WI38 (cell line): ENCODE data around the gene ZNF148.
"Not testable (repeated sequence)": the region's sequence is repeated elsewhere in the genome, so short reads cannot be mapped to it uniquely, and the experiment has no call there.

Source experiments
- H3K4me3 ChIP-seq: 2 replicates; pipeline ENCODE4 v1.5.1; 2011; ENCODE audit warnings: low read depth, mild to moderate bottlenecking, control low read depth, low read length
- CTCF ChIP-seq: IDR thresholded peaks from 2 replicates; pipeline ENCODE4 v1.5.1; 2012; ENCODE audit warnings: low read depth, mild to moderate bottlenecking, control low read depth, low read length

The ZNF148 gene

GRCh38 chr3:125403789-125404188, 28.7 kb upstream of the ZNF148 start:
- no peak overlapping the region for H3K4me3 ChIP-seq
- no peak for TF ChIP-seq CTCF

GRCh38 chr3:125402639-125403038, 27.5 kb upstream of the ZNF148 start:
- TF ChIP-seq CTCF, result no peak
- no peak overlapping the region for H3K4me3 ChIP-seq

GRCh38 chr3:125401402-125401801, 26.3 kb upstream of the ZNF148 start:
- H3K4me3 ChIP-seq, result no peak overlapping the region
- TF ChIP-seq CTCF, result no peak

- H3K4me3 ChIP-seq, result no peak overlapping the region
- no peak for TF ChIP-seq CTCF
Measured at GRCh38 chr3:125398952-125399351, 23.8 kb upstream of the ZNF148 start.

- no peak for TF ChIP-seq CTCF
- H3K4me3 ChIP-seq, result no peak overlapping the region
Measured at GRCh38 chr3:125395091-125395490, 20.0 kb upstream of the ZNF148 start.

GRCh38 chr3:125394406-125394805, 19.3 kb upstream of the ZNF148 start:
- TF ChIP-seq CTCF, result no peak
- H3K4me3 ChIP-seq, result no peak overlapping the region

- H3K4me3 ChIP-seq, result no peak overlapping the region
Measured at GRCh38 chr3:125389282-125389681, 14.2 kb upstream of the ZNF148 start.

GRCh38 chr3:125388369-125388768, 13.2 kb upstream of the ZNF148 start:
- H3K4me3 ChIP-seq, result not testable (repeated sequence)

More at GRCh38 chr3:125389282-125389681, 14.2 kb upstream of the ZNF148 start:
- no peak for TF ChIP-seq CTCF
